OCI-LY1 (cell line): ENCODE measurements around the gene SDR42E1.
A peak's percentile ranks its signal among the peaks of the same experiment; 100 is the strongest.

Experiments
- EZH2 ChIP-seq: fragments of 200-600 bp; sonication (generic), shearing (Covaris generic); IDR thresholded peaks from 2 replicates; pipeline ENCODE4 v1.8.0; 2017; ENCODE audit warnings: borderline replicate concordance, mixed run types, mild to moderate bottlenecking, antibody characterized with exemption, low read length, moderate library complexity, mixed read lengths
- TF ChIP-seq, protein P1 (sequence below): fragments of 200-600 bp; sonication (generic), shearing (Covaris generic); IDR thresholded peaks from 2 replicates; pipeline ENCODE4 v1.5.1; 2017; ENCODE audit warnings: mild to moderate bottlenecking, antibody characterized with exemption, low read length, moderate library complexity, mixed read lengths

DNA sequence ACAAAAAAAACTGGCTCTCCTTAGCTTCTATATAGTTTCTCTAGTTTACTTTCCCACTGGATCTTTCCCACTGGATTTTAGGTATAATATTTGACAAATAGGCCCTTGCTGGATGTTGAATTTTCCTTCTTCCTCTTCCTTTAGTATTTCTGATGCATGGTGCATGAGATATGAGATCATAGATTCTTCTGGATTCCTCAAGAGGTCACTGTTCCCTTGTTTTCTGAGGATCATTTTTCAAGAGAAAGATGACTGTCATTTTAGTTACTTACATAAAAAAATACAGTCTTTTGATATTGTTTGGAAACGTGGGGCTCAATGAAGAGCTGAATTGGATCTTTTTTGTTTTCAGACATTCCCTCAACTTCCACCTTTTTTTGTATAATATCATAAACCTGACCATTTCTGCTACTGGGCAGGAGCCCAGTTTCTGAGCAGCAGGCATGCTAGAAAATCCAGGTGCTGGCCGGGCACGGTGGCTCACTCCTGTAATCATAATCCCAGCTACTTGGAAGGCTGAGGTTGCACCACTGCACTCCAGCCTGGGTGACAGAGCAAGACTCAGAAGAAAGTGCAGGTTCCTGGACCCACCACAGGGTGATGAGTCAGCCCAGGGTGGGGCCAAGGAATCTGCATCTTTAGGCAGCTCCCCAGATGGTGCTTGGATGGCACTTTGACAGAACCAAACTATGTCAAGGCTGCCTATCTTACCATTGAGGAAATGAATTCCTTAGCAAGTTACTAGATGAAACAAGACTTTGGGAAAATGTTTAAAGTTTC, 70.3 kb downstream of the SDR42E1 start:
- TF ChIP-seq, protein P1, sequence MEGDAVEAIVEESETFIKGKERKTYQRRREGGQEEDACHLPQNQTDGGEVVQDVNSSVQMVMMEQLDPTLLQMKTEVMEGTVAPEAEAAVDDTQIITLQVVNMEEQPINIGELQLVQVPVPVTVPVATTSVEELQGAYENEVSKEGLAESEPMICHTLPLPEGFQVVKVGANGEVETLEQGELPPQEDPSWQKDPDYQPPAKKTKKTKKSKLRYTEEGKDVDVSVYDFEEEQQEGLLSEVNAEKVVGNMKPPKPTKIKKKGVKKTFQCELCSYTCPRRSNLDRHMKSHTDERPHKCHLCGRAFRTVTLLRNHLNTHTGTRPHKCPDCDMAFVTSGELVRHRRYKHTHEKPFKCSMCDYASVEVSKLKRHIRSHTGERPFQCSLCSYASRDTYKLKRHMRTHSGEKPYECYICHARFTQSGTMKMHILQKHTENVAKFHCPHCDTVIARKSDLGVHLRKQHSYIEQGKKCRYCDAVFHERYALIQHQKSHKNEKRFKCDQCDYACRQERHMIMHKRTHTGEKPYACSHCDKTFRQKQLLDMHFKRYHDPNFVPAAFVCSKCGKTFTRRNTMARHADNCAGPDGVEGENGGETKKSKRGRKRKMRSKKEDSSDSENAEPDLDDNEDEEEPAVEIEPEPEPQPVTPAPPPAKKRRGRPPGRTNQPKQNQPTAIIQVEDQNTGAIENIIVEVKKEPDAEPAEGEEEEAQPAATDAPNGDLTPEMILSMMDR = peak; percentile 16; the same call in 1 of the 2 replicates
- TF ChIP-seq EZH2 = no peak
